ENCODE measurements around the gene TAS2R20. TPM values are rescaled to one million over a fixed set of nuclear protein-coding genes. Genes with fewer than 3 reads are reported as not detected.

TAS2R20 gene
- total and polyA plus RNA-seq, 2 of the 8 experiments (the other 6 are each of a cell fraction or from before 2014, with no cell fraction given): 0.57 to 0.71 TPM

DNA sequence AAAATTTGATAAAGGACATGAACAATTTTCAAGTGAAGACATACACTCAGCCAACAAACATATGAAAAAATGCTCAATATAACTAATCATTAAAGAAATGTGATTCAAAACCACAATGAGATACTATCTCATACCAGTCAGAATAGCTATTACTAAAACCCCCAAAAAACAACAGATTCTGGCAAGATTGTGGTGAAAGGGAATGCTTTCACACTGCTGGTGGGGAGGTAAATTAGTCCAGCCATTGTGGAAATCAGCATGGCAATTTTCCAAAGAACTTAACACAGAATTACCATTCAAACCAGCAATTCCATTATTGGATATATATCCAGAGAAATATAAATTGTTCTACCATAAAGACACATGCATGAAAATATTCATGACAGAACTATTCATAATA is 40.4 kb downstream of the TAS2R20 start:
- H3K27ac ChIP-seq (ENCODE audit: low read depth, low read length): no peak overlapping the region
- no peak overlapping the region for H4K8ac ChIP-seq (ENCODE audit: extremely low read depth, insufficient read depth, low read length)
- no peak overlapping the region for H3K14ac ChIP-seq (ENCODE audit: insufficient read length)
- H2AFZ ChIP-seq (ENCODE audit: low read length): no peak overlapping the region
- H3K23me2 ChIP-seq (ENCODE audit: low read depth, low read length): no peaks in the 10 kb centered on the region
- no peak for TF ChIP-seq SIN3A (conservative IDR thresholded peaks at IDR 0.05 in 1 of 2, IDR thresholded peaks at IDR 0.05 in 1 of 2; ENCODE audit: low read depth in 1 of 2, low read length in 2 of 2)
- TF ChIP-seq CBX5 (IDR thresholded peaks at IDR 0.05; ENCODE audit: low read depth, low read length): no peak
- TF ChIP-seq CEBPB (IDR thresholded peaks at IDR 0.05; ENCODE audit: low read depth, low read length): no peak
- no peak for TF ChIP-seq HDAC6 (IDR thresholded peaks at IDR 0.05; ENCODE audit: low read depth, low read length)
- TF ChIP-seq GABPA (IDR thresholded peaks at IDR 0.05; ENCODE audit: borderline replicate concordance, insufficient read depth, low read length): no peak
- TF ChIP-seq KDM5A (IDR thresholded peaks at IDR 0.05; ENCODE audit: low read length): no peak
- TF ChIP-seq, protein P1, sequence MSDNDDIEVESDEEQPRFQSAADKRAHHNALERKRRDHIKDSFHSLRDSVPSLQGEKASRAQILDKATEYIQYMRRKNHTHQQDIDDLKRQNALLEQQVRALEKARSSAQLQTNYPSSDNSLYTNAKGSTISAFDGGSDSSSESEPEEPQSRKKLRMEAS (IDR thresholded peaks at IDR 0.05): no peak
- no peak for TF ChIP-seq CHD1 (IDR thresholded peaks at IDR 0.05; ENCODE audit: low read depth, low read length)
- TF ChIP-seq SIRT6 (IDR thresholded peaks at IDR 0.05; ENCODE audit: low read length): no peak
- no peak for TF ChIP-seq NRF1 (IDR thresholded peaks at IDR 0.05; ENCODE audit: low read depth, low read length)
- no peak for TF ChIP-seq SAP30 (IDR thresholded peaks at IDR 0.05; ENCODE audit: insufficient read depth, insufficient replicate concordance, low read length)
- TF ChIP-seq YY1 (IDR thresholded peaks at IDR 0.05; ENCODE audit: low read depth, low read length): no peak
- TF ChIP-seq SUZ12 (IDR thresholded peaks at IDR 0.05; ENCODE audit: low read length): no peak
- TF ChIP-seq BCL11A (IDR thresholded peaks at IDR 0.05; ENCODE audit: low read depth in 2 of 2, low read length in 2 of 2): no peak
- no peak for TF ChIP-seq ASH2L (IDR thresholded peaks at IDR 0.05; ENCODE audit: low read length)
- no peaks in the 10 kb centered on the region for H3K27me3 ChIP-seq (replicated peaks in 1 of 4; ENCODE audit: control insufficient read depth in 3 of 4, extremely low read depth in 1 of 4, insufficient read depth in 3 of 4, low read length in 3 of 4)
- no peak overlapping the region for H2AK5ac ChIP-seq (ENCODE audit: low read depth, low read length)
- H4K20me1 ChIP-seq (replicated peaks in 1 of 2; ENCODE audit: control insufficient read depth in 1 of 2, insufficient read depth in 2 of 2, low read length in 2 of 2): no peaks in the 10 kb centered on the region
- 0 out of 4 replicates have a peak, but pooled peaks cover 0 to 3% of the 10 kb centered on the region in 2 experiments for H3K79me2 ChIP-seq (ENCODE audit: control insufficient read depth in 1 of 2, insufficient read depth in 2 of 2, low read length in 2 of 2)
- peaks cover 0 to under 1% of the 10 kb centered on the region in 2 experiments; a peak in 1 of 4 replicates for H3K9me3 ChIP-seq (ENCODE audit: insufficient read depth in 2 of 2, low read depth in 1 of 2, low read length in 1 of 2)
- no peak overlapping the region for H2BK5ac ChIP-seq (ENCODE audit: low read depth, low read length)
- POLR2A ChIA-PET (ENCODE audit: partially characterized antibody): no interaction called here
- no peak for DNase-seq (ENCODE audit: low read depth in 1 of 2, low spot score in 2 of 2)
- H3K4me3 ChIP-seq (ENCODE audit: extremely low read depth in 1 of 4, insufficient read depth in 2 of 4, low read depth in 3 of 4, low read length in 4 of 4): no peak overlapping the region
- no peaks in the 10 kb centered on the region for H3K79me1 ChIP-seq (ENCODE audit: low read depth, low read length)
- H2BK120ac ChIP-seq (replicated peaks; ENCODE audit: low read depth, low read length): no peak overlapping the region
- H4K91ac ChIP-seq (replicated peaks; ENCODE audit: insufficient read length, low read length): no peak overlapping the region
- H2BK15ac ChIP-seq (ENCODE audit: low read length): no peak overlapping the region
- no peaks in the 10 kb centered on the region for H3K36me3 ChIP-seq (ENCODE audit: control insufficient read depth in 2 of 4, insufficient read depth in 4 of 4, low read length in 3 of 4)
- H3K9ac ChIP-seq (replicated peaks in 1 of 4; ENCODE audit: extremely low read depth in 1 of 4, low read depth in 3 of 4, low read length in 3 of 4): no peak overlapping the region
- FAIRE-seq: no peak
- no peak overlapping the region for H2BK20ac ChIP-seq (ENCODE audit: low read length)
- H4K5ac ChIP-seq (ENCODE audit: insufficient read length, low read depth, low read length): no peak overlapping the region
- H3K23ac ChIP-seq (ENCODE audit: insufficient read length): no peak overlapping the region
- H3K4ac ChIP-seq (replicated peaks; ENCODE audit: insufficient read length, low read depth, low read length): no peak overlapping the region
- no peak overlapping the region for H2BK12ac ChIP-seq (ENCODE audit: low read depth, low read length)
- CTCF ChIA-PET (ENCODE audit: partially characterized antibody): interaction anchor here (1.0 kb wide), 1 partner anchor 24 kb away, joined by 3 read pairs; no protein-coding TSS in a partner anchor
- no peak overlapping the region for H3K18ac ChIP-seq (ENCODE audit: extremely low read depth, low read length)
- no peak overlapping the region for H3K4me2 ChIP-seq (ENCODE audit: insufficient read depth in 1 of 2, low read depth in 2 of 2, low read length in 2 of 2)
- H3K4me1 ChIP-seq (replicated peaks in 1 of 4; ENCODE audit: control insufficient read depth in 3 of 4, insufficient read depth in 4 of 4, low read length in 3 of 4): no peaks in the 10 kb centered on the region
- no peak overlapping the region for H3K56ac ChIP-seq (replicated peaks; ENCODE audit: insufficient read length, low read depth, low read length)

Data from H1 (cell line).